HCT116 (cell line): ENCODE data around the gene CXCR4. TPM values are rescaled to one million over a fixed set of nuclear protein-coding genes. Genes with fewer than 3 reads are reported as not detected.

Source experiments
- ATAC-seq: fragments of 200-7000 bp; cut with Tn5 transposase; 2 replicates; pipeline ENCODE4 v1.9.1; 2020; ENCODE audit warnings: mild to moderate bottlenecking, moderate library complexity
- BruUV-seq: library from RNA; stranded (reverse); fragments of 400-500 nt; replicated peaks from 2 replicates; lab custom pipeline; 2021; lab: Mats Ljungman, UMichigan
- CTCF ChIA-PET: fragments of 300-600 bp; sonication (Branson Sonifier 250); formaldehyde crosslinking; loops from one replicate; lab custom pipeline; 2021; ENCODE audit warnings: antibody characterized with exemption; lab: Charles Lee
- POLR2A ChIA-PET: fragments of 300-600, 350-600 bp; sonication (Branson Sonifier 250); formaldehyde crosslinking; loops from one replicate; lab custom pipeline; 2021; ENCODE audit warnings: antibody characterized with exemption; lab: Charles Lee
- RAD21 ChIA-PET, 2 experiments: fragments of 300-600 bp; sonication (Branson Sonifier 250); formaldehyde crosslinking; loops; one replicate each; lab custom pipeline; 2023; ENCODE audit warnings: low total read pairs in 2 of 2; ENCODE audit not compliant: uncharacterized antibody in 2 of 2, unreplicated experiment in 2 of 2, low non-redundant PET in 1 of 2; lab: Charles Lee
- DNase-seq: peaks from one replicate; pipeline ENCODE4 v3.0.0-alpha.2; 2010; ENCODE audit warnings: low read depth, low spot score
- H2AFZ ChIP-seq: fragments of 200-600 bp; shearing (Covaris generic), sonication (generic); 2 replicates; pipeline ENCODE4 v1.6.1; 2017; ENCODE audit warnings: low read depth, mixed run types, mixed read lengths, antibody characterized with exemption, low read length; ENCODE audit not compliant: poor library complexity, severe bottlenecking
- H3K27ac ChIP-seq: 2 replicates; pipeline ENCODE4 v1.5.1; 2012; ENCODE audit warnings: low read depth, low read length
- H3K27me3 ChIP-seq: fragments of 200-600 bp; sonication (generic); 2 replicates; pipeline ENCODE4 v1.6.1; 2016; ENCODE audit warnings: mixed run types, low read length, mixed read lengths; ENCODE audit not compliant: insufficient read depth
- H3K36me3 ChIP-seq, 2 experiments: fragments of 200-500 bp in 1 of 2; fragments of 200-600 bp in 1 of 2; sonication (Bioruptor generic) in 1 of 2; sonication (generic) in 1 of 2; 2 replicates each; pipeline versions ENCODE4 v1.5.1 to v1.6.1; 2014 to 2016; ENCODE audit warnings: low read length in 2 of 2, inconsistent platforms in 1 of 2, mixed read lengths in 1 of 2, mixed run types in 1 of 2; ENCODE audit not compliant: insufficient read depth in 2 of 2, control insufficient read depth in 1 of 2
- H3K4me1 ChIP-seq, 2 experiments: fragments of 200-600 bp in 1 of 2; sonication (generic) in 1 of 2; 2 replicates each; pipeline versions ENCODE4 v1.5.1 to v1.6.1; 2012 to 2017; ENCODE audit warnings: low read length in 2 of 2, inconsistent platforms in 1 of 2, mild to moderate bottlenecking in 1 of 2, mixed read lengths in 1 of 2, mixed run types in 1 of 2, moderate library complexity in 1 of 2; ENCODE audit not compliant: insufficient read depth in 2 of 2, control insufficient read depth in 1 of 2
- H3K4me2 ChIP-seq: fragments of 200-600 bp; sonication (generic); 2 replicates; pipeline ENCODE4 v1.6.1; 2017; ENCODE audit warnings: mixed run types, low read length, mixed read lengths
- H3K4me3 ChIP-seq, 2 experiments: fragments of 200-600 bp in 1 of 2; sonication (generic) in 1 of 2; replicated peaks in 1 of 2; 2 replicates each; pipeline ENCODE4 v1.5.1; 2011 to 2016; ENCODE audit warnings: low read length in 2 of 2, control low read depth in 1 of 2, low read depth in 1 of 2, mild to moderate bottlenecking in 1 of 2, mixed read lengths in 1 of 2, mixed run types in 1 of 2
- H3K79me2 ChIP-seq: fragments of 200-600 bp; sonication (generic); 2 replicates; pipeline ENCODE4 v1.6.1; 2017; ENCODE audit warnings: mild to moderate bottlenecking, mixed run types, low read length, moderate library complexity, mixed read lengths; ENCODE audit not compliant: insufficient read depth
- H3K9ac ChIP-seq: fragments of 200-600 bp; sonication (generic); 2 replicates; pipeline ENCODE4 v1.6.1; 2016; ENCODE audit warnings: low read length, mixed read lengths
- H3K9me2 ChIP-seq: fragments of 200-600 bp; sonication (generic), shearing (Covaris generic); 2 replicates; pipeline ENCODE4 v1.6.1; 2017; ENCODE audit warnings: mixed run types, mild to moderate bottlenecking, moderate library complexity; ENCODE audit not compliant: insufficient read depth
- H3K9me3 ChIP-seq, 2 experiments: fragments of 200-500 bp in 1 of 2; fragments of 200-600 bp in 1 of 2; sonication (Bioruptor generic) in 1 of 2; sonication (generic) in 1 of 2; 2 replicates each; pipeline ENCODE4 v1.6.1; 2014 to 2017; ENCODE audit warnings: low read length in 2 of 2, mixed read lengths in 2 of 2, inconsistent platforms in 1 of 2, low read depth in 1 of 2, mild to moderate bottlenecking in 1 of 2, mixed run types in 1 of 2, moderate library complexity in 1 of 2; ENCODE audit not compliant: control insufficient read depth in 1 of 2, insufficient read depth in 1 of 2
- H4K20me1 ChIP-seq: fragments of 200-600 bp; sonication (generic), shearing (Covaris generic); 2 replicates; pipeline ENCODE4 v1.6.1; 2017; ENCODE audit warnings: mixed run types, mild to moderate bottlenecking, moderate library complexity; ENCODE audit not compliant: insufficient read depth
- ELF1 ChIP-seq: IDR thresholded peaks from 2 replicates; pipeline ENCODE4 v1.6.1; 2012; ENCODE audit warnings: low read depth, borderline replicate concordance
- EZH2 ChIP-seq: fragments of 200-600 bp; sonication (generic); IDR thresholded peaks from 2 replicates; pipeline ENCODE4 v1.6.1; 2017; ENCODE audit warnings: antibody characterized with exemption, mixed run types
- EZH2phosphoT487 ChIP-seq: fragments of 200-600 bp; IDR thresholded peaks from 2 replicates; pipeline ENCODE4 v1.6.1; 2018; ENCODE audit warnings: antibody characterized with exemption, borderline replicate concordance
- JUND ChIP-seq: IDR thresholded peaks from 2 replicates; pipeline ENCODE4 v1.6.1; 2012
- MAX ChIP-seq: IDR thresholded peaks from 2 replicates; pipeline ENCODE4 v1.6.1; 2012
- SIN3A ChIP-seq: IDR thresholded peaks from 2 replicates; pipeline ENCODE4 v1.6.1; 2012; ENCODE audit warnings: low read depth
- YY1 ChIP-seq: IDR thresholded peaks from 2 replicates; pipeline ENCODE4 v1.6.1; 2011; ENCODE audit warnings: low read length, low read depth, moderate library complexity, mild to moderate bottlenecking; ENCODE audit not compliant: insufficient replicate concordance; ENCODE audit errors: extremely low read depth
- intact Hi-C: fragments of 100-400 bp; cut with micrococcal nuclease; formaldehyde crosslinking; loops from 2 replicates; pipeline ENCODE4 v1.10.0; 2022
- total RNA-seq: library from RNA; stranded (reverse); gene quantifications from one replicate; pipeline ENCODE4 v1.2.1, GENCODE V29; 2021; ENCODE audit not compliant: unreplicated experiment
- TF ChIP-seq, protein P1 (sequence below): IDR thresholded peaks from 2 replicates; pipeline ENCODE4 v1.6.1; 2012

CXCR4 gene
- total RNA-seq, 1 experiment from 2014 or later, result 1.3 TPM

DNA sequence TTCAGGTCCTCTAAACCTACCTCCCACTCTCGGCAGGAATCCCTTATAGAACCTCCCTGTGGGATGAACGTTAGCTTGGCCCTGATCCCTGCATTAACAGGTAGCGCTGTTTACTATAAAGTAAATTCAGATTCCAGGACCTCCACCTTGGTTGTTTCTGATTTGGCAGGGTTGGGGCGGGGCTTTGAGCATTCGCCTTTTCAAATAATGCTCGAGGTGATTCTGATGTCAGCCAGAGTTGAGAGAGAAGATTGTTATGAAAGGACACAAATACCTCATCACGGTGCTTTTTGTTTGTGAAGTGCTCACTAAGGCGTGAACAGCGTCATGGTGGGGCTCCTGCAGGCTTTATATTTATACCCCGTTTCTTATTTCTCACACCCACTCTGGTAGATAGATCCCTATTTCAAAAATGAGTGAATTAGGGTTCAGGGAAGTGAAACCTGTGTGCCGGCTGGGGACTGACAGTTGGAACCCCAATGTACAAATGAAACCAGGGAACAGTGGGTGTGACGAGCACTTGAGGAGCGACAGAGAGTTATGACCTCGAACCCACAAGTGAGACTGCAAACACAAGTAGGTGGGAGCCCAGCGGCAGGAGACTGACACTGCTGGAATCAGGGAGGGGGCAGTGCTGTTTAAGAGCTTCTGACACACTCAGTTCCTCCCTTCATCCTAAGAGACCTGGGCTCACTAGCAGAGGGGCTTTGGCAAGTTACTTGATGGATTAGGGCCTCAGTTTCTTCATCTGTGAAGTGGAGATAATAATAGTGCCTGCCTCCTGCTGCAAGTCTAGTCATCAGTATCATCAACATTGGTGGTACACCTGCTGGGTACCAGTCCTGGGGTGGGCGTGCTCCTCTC lies 14.2 kb upstream of the CXCR4 start:
- TF ChIP-seq SIN3A, result no peak
- TF ChIP-seq EZH2, result no peak
- no peak for TF ChIP-seq JUND
- TF ChIP-seq MAX, result no peak
- TF ChIP-seq ELF1, result no peak
- no peak for TF ChIP-seq YY1
- no peak overlapping the region for H3K4me3 ChIP-seq
- no peak overlapping the region for H3K27ac ChIP-seq
- intact Hi-C loops, result no loop called here
- H3K4me1 ChIP-seq, result peaks cover 8 to 30% of the 10 kb centered on the region in 2 experiments
- H3K36me3 ChIP-seq, result no peaks in the 10 kb centered on the region
- BruUV-seq, result no TSS peak
- POLR2A ChIA-PET, result no interaction called here
- H3K9me2 ChIP-seq, result no peaks in the 10 kb centered on the region
- ATAC-seq, result no peak
- DNase-seq, result no peak
- H3K9ac ChIP-seq, result no peak overlapping the region
- peaks cover 18% of the 10 kb centered on the region for H3K27me3 ChIP-seq
- no peak overlapping the region for H2AFZ ChIP-seq
- RAD21 ChIA-PET, result no interaction called here
- H4K20me1 ChIP-seq, result no peaks in the 10 kb centered on the region
- no peaks in the 10 kb centered on the region for H3K9me3 ChIP-seq
- H3K79me2 ChIP-seq, result no peaks in the 10 kb centered on the region
- CTCF ChIA-PET, result no interaction called here
- no peak overlapping the region for H3K4me2 ChIP-seq

DNA sequence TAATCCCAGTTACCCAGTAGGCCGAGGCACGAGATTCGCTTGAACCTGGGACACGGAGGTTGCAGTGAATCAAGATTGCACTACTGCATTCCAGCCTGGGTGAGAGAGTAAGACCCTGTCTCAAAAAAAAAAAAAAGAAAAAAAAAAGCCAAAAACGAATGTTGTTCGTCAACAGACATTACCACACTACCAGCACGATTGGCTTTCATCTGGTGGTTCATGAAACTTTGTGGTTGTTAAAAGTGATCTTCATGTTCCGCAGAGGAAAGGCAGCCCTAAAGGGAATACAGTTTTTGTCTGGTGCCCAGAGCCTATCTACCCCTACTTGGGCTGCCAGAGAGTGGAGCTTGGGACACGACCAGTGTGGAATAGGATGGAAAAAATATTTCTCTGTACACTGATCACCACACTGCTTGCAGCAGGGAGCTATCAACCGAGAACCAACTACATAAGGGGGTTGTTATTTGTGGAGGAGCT lies 13.6 kb upstream of the CXCR4 start:
- ChIA-PET RAD21 (no interaction called here), CTCF (no interaction called here), POLR2A (no interaction called here)
- Histone ChIP-seq H3K4me3 (no peak overlapping the region), H3K79me2 (no peaks in the 10 kb centered on the region), H3K27me3 (peaks cover 18% of the 10 kb centered on the region), H3K9me3 (no peaks in the 10 kb centered on the region), H3K4me2 (no peak overlapping the region), H3K9ac (no peak overlapping the region), H2AFZ (no peak overlapping the region), H3K4me1 (peaks cover 3 to 24% of the 10 kb centered on the region in 2 experiments), H3K9me2 (no peaks in the 10 kb centered on the region), H3K27ac (no peak overlapping the region), H4K20me1 (no peaks in the 10 kb centered on the region), H3K36me3 (no peaks in the 10 kb centered on the region)
- TF ChIP-seq, protein P1, sequence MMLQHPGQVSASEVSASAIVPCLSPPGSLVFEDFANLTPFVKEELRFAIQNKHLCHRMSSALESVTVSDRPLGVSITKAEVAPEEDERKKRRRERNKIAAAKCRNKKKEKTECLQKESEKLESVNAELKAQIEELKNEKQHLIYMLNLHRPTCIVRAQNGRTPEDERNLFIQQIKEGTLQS, result no peak
- no peak for TF ChIP-seq EZH2phosphoT487
- DNase-seq (no peak), ATAC-seq (no peak)
- BruUV-seq, result no TSS peak
- intact Hi-C loops, result no loop called here
